Measurements from ENCODE around the gene PDSS2. TPM values are rescaled to one million over a fixed set of nuclear protein-coding genes. Genes with fewer than 3 reads are reported as not detected.

PDSS2 gene
- total RNA-seq, 4 donors from 2014 or later, result 18.6 to 32.3 (median 25.6) TPM

- Histone ChIP-seq H3K27ac (peak overlapping the region; percentile 80 to 92 (median 82)), H3K27me3 (no peaks in the 10 kb centered on the region), H3K4me3 (replicated peaks in 1 of 3) (peak overlapping the region; percentile 29 to 92 (median 59)), H3K4me1 (peaks cover 28 to 36% of the 10 kb centered on the region in 2 donors), H3K9me3 (no peaks in the 10 kb centered on the region), H3K36me3 (no peaks in the 10 kb centered on the region)
- no peak for TF ChIP-seq CTCF (IDR thresholded peaks at IDR 0.05)
- no peak for TF ChIP-seq POLR2A (IDR thresholded peaks at IDR 0.05)
- DNase-seq, result peak in 1 of 2 donors; percentile 20
- 0% methylated on average over 29 to 30 of the region's 30 CpGs for WGBS, 2 donors
- intact Hi-C loops (cut with DNase I), result no loop called here
Observed at GRCh38 chr6:107490566-107491137, 31.3 kb upstream of the PDSS2 start.

GRCh38 chr6:107489636-107490565, 30.5 kb upstream of the PDSS2 start, which contains the start of gene SOBP:
TSS of gene SOBP (plus strand) at chr6:107490117. CDS start at chr6:107490617, 500 bp downstream.
- Histone ChIP-seq H3K4me1 (peaks cover 21 to 30% of the 10 kb centered on the region in 2 donors), H3K4me3 (replicated peaks in 1 of 3) (peak within 1 kb of the TSS; percentile 53 to 92 (median 59)), H3K9me3 (no peaks in the 10 kb centered on the region), H3K36me3 (no peaks in the 10 kb centered on the region), H3K27ac (peak within 1 kb of the TSS; percentile 80 to 92 (median 82)), H3K27me3 (no peaks in the 10 kb centered on the region)
- TF ChIP-seq CTCF (IDR thresholded peaks at IDR 0.05), result peak in 2 of 6 experiments; percentile 9 to 22
- TF ChIP-seq POLR2A (IDR thresholded peaks at IDR 0.05), result peak in 1 of 2 donors; percentile 73
- WGBS, 2 donors, result 0% methylated on average over 28 to 40 of the region's 130 CpGs
- peak; percentile 51 to 63 for DNase-seq
- intact Hi-C loops (cut with DNase I), result no loop called here

- H3K4me3 ChIP-seq (replicated peaks in 1 of 3), result peak overlapping the region; percentile 46 to 59 (median 53)
- no peaks in the 10 kb centered on the region for H3K9me3 ChIP-seq
- no peak for TF ChIP-seq CTCF (IDR thresholded peaks at IDR 0.05)
- peak in 1 of 2 donors; percentile 34 for TF ChIP-seq POLR2A (IDR thresholded peaks at IDR 0.05)
- no peaks in the 10 kb centered on the region for H3K27me3 ChIP-seq
- H3K4me1 ChIP-seq, result peaks cover 13 to 22% of the 10 kb centered on the region in 2 donors
- no peaks in the 10 kb centered on the region for H3K36me3 ChIP-seq
- H3K27ac ChIP-seq, result peak overlapping the region in 2 of 3 donors; percentile 61 to 67
- intact Hi-C loops (cut with DNase I), result no loop called here
- DNase-seq, result peak; percentile 43 to 48
- 0 to 1% methylated on average over 42 to 50 of the region's 51 CpGs for WGBS, 2 donors
Observed at GRCh38 chr6:107488875-107489635, 29.7 kb upstream of the PDSS2 start.

GRCh38 chr6:107488174-107488874, 29.0 kb upstream of the PDSS2 start:
- peak overlapping the region in 2 of 3 donors; percentile 61 to 67 for H3K27ac ChIP-seq
- H3K9me3 ChIP-seq, result no peaks in the 10 kb centered on the region
- WGBS, 2 donors, result 39 to 49% methylated on average over 27 of the region's 27 CpGs
- DNase-seq, result no peak
- peaks cover 12 to 16% of the 10 kb centered on the region in 2 donors for H3K4me1 ChIP-seq
- intact Hi-C loops (cut with DNase I), result no loop called here
- no peak for TF ChIP-seq CTCF (IDR thresholded peaks at IDR 0.05)
- TF ChIP-seq POLR2A (IDR thresholded peaks at IDR 0.05), result no peak
- peak overlapping the region in 1 of 3 donors; percentile 59 for H3K4me3 ChIP-seq (replicated peaks in 1 of 3)
- H3K36me3 ChIP-seq, result no peaks in the 10 kb centered on the region
- H3K27me3 ChIP-seq, result no peaks in the 10 kb centered on the region
